ENCODE results near the gene CANT1.

DNA sequence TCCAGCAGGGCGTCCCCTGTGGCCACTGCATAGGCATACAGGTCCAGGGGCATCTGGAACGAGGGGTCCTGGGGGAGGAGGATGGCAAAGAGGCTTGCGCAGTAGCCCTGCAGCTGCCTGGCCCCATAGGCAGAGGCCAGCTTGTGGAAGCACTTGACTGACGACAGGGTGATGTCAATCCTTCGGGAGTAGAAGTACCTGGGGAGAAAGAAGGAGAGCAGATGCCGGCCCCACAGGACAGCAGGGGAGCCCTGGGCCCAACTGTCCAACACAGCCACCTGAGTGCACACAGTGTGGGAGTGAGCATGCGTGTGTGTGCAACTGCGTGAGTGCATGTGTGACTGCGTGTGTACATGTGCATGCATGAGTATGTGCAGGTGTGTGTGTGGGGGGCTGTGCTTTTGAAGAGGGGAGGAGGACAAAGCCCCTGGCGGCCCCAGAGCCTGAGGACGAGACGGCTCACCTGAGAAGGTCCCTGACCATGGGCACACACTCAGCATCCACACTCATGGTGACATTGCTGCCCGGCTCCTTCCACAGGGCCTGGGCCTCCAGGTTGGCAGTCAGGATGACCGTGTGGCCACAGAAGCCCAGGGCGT lies 37.0 kb downstream of the CANT1 start:
- TF ChIP-seq, protein P1, sequence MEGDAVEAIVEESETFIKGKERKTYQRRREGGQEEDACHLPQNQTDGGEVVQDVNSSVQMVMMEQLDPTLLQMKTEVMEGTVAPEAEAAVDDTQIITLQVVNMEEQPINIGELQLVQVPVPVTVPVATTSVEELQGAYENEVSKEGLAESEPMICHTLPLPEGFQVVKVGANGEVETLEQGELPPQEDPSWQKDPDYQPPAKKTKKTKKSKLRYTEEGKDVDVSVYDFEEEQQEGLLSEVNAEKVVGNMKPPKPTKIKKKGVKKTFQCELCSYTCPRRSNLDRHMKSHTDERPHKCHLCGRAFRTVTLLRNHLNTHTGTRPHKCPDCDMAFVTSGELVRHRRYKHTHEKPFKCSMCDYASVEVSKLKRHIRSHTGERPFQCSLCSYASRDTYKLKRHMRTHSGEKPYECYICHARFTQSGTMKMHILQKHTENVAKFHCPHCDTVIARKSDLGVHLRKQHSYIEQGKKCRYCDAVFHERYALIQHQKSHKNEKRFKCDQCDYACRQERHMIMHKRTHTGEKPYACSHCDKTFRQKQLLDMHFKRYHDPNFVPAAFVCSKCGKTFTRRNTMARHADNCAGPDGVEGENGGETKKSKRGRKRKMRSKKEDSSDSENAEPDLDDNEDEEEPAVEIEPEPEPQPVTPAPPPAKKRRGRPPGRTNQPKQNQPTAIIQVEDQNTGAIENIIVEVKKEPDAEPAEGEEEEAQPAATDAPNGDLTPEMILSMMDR (IDR thresholded peaks at IDR 0.05), result no peak
- TF ChIP-seq POLR2AphosphoS5 (IDR thresholded peaks at IDR 0.05), result no peak

Data from breast epithelium (tissue), 3 donors.